Heart right ventricle (tissue), 16 donors: Measurements from ENCODE around the gene MASP1. TPM values are rescaled to one million over a fixed set of nuclear protein-coding genes. Genes with fewer than 3 reads are reported as not detected.

Source experiments
- ATAC-seq, 8 donors: fragments of 200-7000 bp; cut with Tn5 transposase; one replicate each; pipeline ENCODE4 v1.9.1; 2020; ENCODE audit warnings: mild to moderate bottlenecking in 8 of 8, moderate library complexity in 8 of 8, moderate number of reproducible peaks in 1 of 8
- DNase-seq, 2 donors: peaks; one replicate each; pipeline ENCODE4 v3.0.0-alpha.2; 2020
- H3K27ac ChIP-seq, 10 donors: fragments of 200-600 bp; sonication (generic) in 2 of 10; one replicate each; pipeline versions ENCODE4 v1.5.0 to v1.8.0; 2020 to 2022; ENCODE audit warnings: mild to moderate bottlenecking in 3 of 10
- H3K27me3 ChIP-seq, 7 donors: fragments of 200-600 bp; one replicate each; pipeline ENCODE4 v1.8.0; 2021 to 2022; ENCODE audit warnings: mild to moderate bottlenecking in 2 of 7
- H3K36me3 ChIP-seq, 9 donors: fragments of 200-600 bp; sonication (generic) in 1 of 9; one replicate each; pipeline versions ENCODE4 v1.5.0 to v1.8.0; 2020 to 2022; ENCODE audit warnings: mild to moderate bottlenecking in 2 of 9
- H3K4me1 ChIP-seq, 9 donors: fragments of 200-600 bp; sonication (generic) in 1 of 9; one replicate each; pipeline versions ENCODE4 v1.5.0 to v1.8.0; 2020 to 2022; ENCODE audit warnings: mild to moderate bottlenecking in 4 of 9
- H3K4me3 ChIP-seq, 10 donors: fragments of 200-600 bp; sonication (generic) in 2 of 10; one replicate each; pipeline versions ENCODE4 v1.5.0 to v1.8.0; 2020 to 2022; ENCODE audit warnings: mild to moderate bottlenecking in 7 of 10, moderate library complexity in 2 of 10
- H3K9me3 ChIP-seq, 11 donors: fragments of 200-600 bp in 10 of 11; sonication (generic) in 2 of 11; one replicate each; pipeline versions ENCODE4 v1.5.0 to v1.8.0; 2013 to 2022; ENCODE audit warnings: mild to moderate bottlenecking in 2 of 11, control low read depth in 1 of 11, moderate library complexity in 1 of 11
- WGBS, 2 donors: extraction: QIAGEN DNeasy Blood & Tissue Kit; methylation state at CpG; one replicate each; pipeline ENCODE4 v1.1.7; 2013; ENCODE audit warnings: inconsistent platforms in 1 of 2; 5-methylcytosine and 5-hydroxymethylcytosine counted together
- intact Hi-C, 10 donors: fragments of 100-400 bp; cut with DNase I; formaldehyde crosslinking; loops; one replicate each; pipeline versions ENCODE4 v1.11.1 to v1.14.2; 2022
- polyA plus RNA-seq, 2 donors: library from polyadenylated mRNA; stranded (reverse); fragments of 200-250 nt; gene quantifications; one replicate each; pipeline ENCODE4 v1.2.3, GENCODE V29; 2013
- total RNA-seq, 10 donors: library from RNA; stranded (reverse); fragmentation: NEBNext Ultra II Directional in 3 of 10; extraction: Animal tissue kit (Norgen Biotek cat#: 25700) in 3 of 10; gene quantifications; one replicate each; pipeline versions ENCODE4 v1.2.1 to v1.2.4, GENCODE V29; 2021 to 2023
- TF ChIP-seq, protein P1 (sequence below), 9 donors: fragments of 200-600 bp; sonication (generic) in 2 of 9; IDR thresholded peaks; one replicate each; pipeline versions ENCODE4 v1.5.0 to v1.8.0; 2021 to 2022; ENCODE audit warnings: antibody characterized with exemption in 9 of 9, mild to moderate bottlenecking in 5 of 9, moderate library complexity in 1 of 9
- donor health status: Arrhythmogenic right ventricular cardiomyopathy.
- donor health status: ischemic (EF 13 %, LVEDD 7.1; RV severe dilation, severe dysfunction).
- donor health status: healthy with polysubstance abuse.
- donor health status: DM: no; HTN: yes; CAD: no.
- donor health status: DM: no; HTN: no; CAD: no.
- donor health status: ischemic (EF 25% LVEDD 6.9; RV normal size, moderate dysfunction).
- donor health status: ischemic (EF 25% LVEDD 5.7; RV mildly dilated, moderate dysfunction).
- donor health status: healthy.
- donor health status: DM: yes; HTN: yes; CAD: no.
- donor health status: Ischemic cardiomyopathy.
- donor health status: ischemic (EF 35%, LVEDD 5.7; RV mildly dilated, moderate dysfunction).
- donor health status: nonischemic (EF 11% LVEDD 7.7; RV severe dilation, severe dysfunction).
- donor health status: DM: yes; HTN: yes; CAD: no.
- donor health status: PGD.
- donor health status: ischemic (EF 29% LVEDD 5.4; RV normal size, mild dysfunction).
- donor health status: nonischemic (EF 23%, LVEDD 6.1; RV moderate dilation, normal function).

Gene MASP1
- total and polyA plus RNA-seq, 12 donors: 51.5 to 274 (median 211) TPM

DNA sequence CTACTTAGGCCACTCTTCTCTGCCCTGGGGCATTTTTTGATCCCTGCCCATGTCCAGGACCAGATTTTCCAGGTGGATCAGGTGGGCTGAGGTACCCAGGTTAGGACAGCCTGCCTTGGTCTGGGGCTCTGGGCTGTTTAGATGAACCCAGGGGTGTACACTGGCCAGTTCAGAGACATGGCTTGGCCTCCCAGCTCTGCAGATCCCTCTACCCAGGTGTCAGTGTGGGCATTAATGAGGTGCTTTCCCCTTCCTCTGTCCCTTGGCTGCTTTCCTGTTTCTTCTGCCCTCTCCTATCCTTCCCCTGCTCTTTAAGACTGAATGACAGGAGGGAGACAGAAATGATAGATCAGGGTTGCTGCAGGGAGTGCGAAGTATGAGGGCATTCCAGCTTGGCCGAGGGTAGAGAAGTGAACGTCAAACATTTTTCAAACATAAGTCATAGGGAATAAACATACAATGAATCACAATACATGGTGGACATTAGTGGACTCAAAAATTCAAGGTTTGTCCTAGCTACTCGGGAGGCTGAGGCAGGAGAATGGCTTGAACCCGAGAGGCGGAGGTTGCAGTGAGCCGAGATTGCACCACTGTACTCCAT lies 63.8 kb downstream of the MASP1 start:
- WGBS, 2 donors: 94% methylated on average over 7 of the region's 7 CpGs
- TF ChIP-seq, protein P1, sequence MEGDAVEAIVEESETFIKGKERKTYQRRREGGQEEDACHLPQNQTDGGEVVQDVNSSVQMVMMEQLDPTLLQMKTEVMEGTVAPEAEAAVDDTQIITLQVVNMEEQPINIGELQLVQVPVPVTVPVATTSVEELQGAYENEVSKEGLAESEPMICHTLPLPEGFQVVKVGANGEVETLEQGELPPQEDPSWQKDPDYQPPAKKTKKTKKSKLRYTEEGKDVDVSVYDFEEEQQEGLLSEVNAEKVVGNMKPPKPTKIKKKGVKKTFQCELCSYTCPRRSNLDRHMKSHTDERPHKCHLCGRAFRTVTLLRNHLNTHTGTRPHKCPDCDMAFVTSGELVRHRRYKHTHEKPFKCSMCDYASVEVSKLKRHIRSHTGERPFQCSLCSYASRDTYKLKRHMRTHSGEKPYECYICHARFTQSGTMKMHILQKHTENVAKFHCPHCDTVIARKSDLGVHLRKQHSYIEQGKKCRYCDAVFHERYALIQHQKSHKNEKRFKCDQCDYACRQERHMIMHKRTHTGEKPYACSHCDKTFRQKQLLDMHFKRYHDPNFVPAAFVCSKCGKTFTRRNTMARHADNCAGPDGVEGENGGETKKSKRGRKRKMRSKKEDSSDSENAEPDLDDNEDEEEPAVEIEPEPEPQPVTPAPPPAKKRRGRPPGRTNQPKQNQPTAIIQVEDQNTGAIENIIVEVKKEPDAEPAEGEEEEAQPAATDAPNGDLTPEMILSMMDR (IDR thresholded peaks at IDR 0.05): no peak
- no peak overlapping the region for H3K27ac ChIP-seq
- H3K36me3 ChIP-seq: no peaks in the 10 kb centered on the region
- no peak overlapping the region for H3K4me3 ChIP-seq
- ATAC-seq (no peak), DNase-seq (no peak)
- no peaks in the 10 kb centered on the region for H3K4me1 ChIP-seq
- no peaks in the 10 kb centered on the region for H3K27me3 ChIP-seq
- H3K9me3 ChIP-seq: no peaks in the 10 kb centered on the region
- intact Hi-C loops: loop anchor here in 5 of 10 donors (10.0 kb wide), 4 partner anchors 67 to 487 kb away; partner anchors contain the start of gene MASP1 (in 1 of the 5)

DNA sequence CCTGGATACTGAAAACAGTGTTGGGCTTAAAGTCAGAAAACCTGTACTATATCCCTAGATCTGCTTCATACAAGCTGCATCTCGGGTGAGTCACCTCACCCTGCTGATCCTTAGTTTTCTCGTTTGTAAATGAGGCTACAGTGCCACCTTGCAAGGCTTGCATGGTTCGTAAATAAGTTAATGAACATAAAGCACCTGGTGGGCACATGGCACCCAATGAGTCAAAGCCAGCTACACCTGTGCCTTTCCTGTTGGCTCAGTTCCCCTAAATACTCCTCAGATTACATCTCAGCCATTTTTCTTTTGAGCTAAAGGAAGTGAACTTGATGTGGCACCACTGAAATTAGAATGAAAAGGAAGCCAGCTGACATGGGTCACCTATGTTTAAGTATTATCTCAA lies 67.7 kb downstream of the MASP1 start:
- H3K4me3 ChIP-seq: no peak overlapping the region
- no peaks in the 10 kb centered on the region for H3K27me3 ChIP-seq
- H3K27ac ChIP-seq: no peak overlapping the region
- no peaks in the 10 kb centered on the region for H3K36me3 ChIP-seq
- intact Hi-C loops: loop anchor here (2.0 to 10.0 kb wide), 11 partner anchors 69 to 491 kb away; partner anchors contain the start of gene MASP1 (in 3 of the 10)
- TF ChIP-seq, protein P1 (IDR thresholded peaks at IDR 0.05): no peak
- H3K9me3 ChIP-seq: no peaks in the 10 kb centered on the region
- DNase-seq: no peak
- 77 to 79% methylated on average over 3 of the region's 3 CpGs for WGBS, 2 donors
- H3K4me1 ChIP-seq: no peaks in the 10 kb centered on the region
- no peak for ATAC-seq

DNA sequence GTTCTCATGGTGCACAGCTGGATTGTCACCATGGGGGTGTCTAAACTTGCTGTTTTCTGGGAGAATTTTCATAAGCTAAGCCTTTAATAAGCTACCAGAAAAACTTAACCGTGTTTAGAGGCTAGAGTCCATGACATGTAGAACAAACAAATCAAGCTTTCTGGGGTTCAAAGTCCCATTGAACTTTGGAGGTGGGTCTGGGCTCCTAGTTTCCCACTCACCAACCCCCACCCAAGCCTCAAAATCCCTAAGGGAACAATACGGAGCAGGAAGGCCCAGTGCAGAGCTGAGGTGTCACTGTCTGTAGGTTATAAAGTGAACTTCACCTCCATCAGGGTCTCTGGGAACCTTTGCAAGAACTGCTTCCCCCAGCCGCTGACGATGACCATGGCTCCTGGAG lies 68.7 kb downstream of the MASP1 start:
- Histone ChIP-seq H3K9me3 (no peaks in the 10 kb centered on the region), H3K36me3 (no peaks in the 10 kb centered on the region), H3K27ac (no peak overlapping the region), H3K4me3 (no peak overlapping the region), H3K4me1 (peaks cover 0 to under 1% (median 0%) of the 10 kb centered on the region in 9 donors), H3K27me3 (no peaks in the 10 kb centered on the region)
- intact Hi-C loops: loop anchor here (2.0 to 10.0 kb wide), 11 partner anchors 70 to 492 kb away; partner anchors contain the start of gene MASP1 (in 3 of the 10)
- ATAC-seq (no peak), DNase-seq (no peak)
- WGBS, 2 donors: 84 to 90% methylated on average over 4 of the region's 4 CpGs
- TF ChIP-seq, protein P1 (IDR thresholded peaks at IDR 0.05): no peak

- DNase-seq (no peak), ATAC-seq (no peak)
- H3K27me3 ChIP-seq: no peaks in the 10 kb centered on the region
- intact Hi-C loops: loop anchor here in 3 of 10 donors (5.0 to 10.0 kb wide), 3 partner anchors 102 to 499 kb away; no protein-coding TSS in a partner anchor
- H3K36me3 ChIP-seq: no peaks in the 10 kb centered on the region
- 92 to 96% methylated on average over 5 of the region's 5 CpGs for WGBS, 2 donors
- no peaks in the 10 kb centered on the region for H3K9me3 ChIP-seq
- H3K4me1 ChIP-seq: peaks cover 0 to 25% (median 8%) of the 10 kb centered on the region in 9 donors
- TF ChIP-seq, protein P1 (IDR thresholded peaks at IDR 0.05): no peak
- H3K4me3 ChIP-seq: no peak overlapping the region
- no peak overlapping the region for H3K27ac ChIP-seq
Measured at GRCh38 chr3:187215460-187215859, 76.1 kb downstream of the MASP1 start.
